Measurements from ENCODE around the gene HOXC6. TPM values are rescaled to one million over a fixed set of nuclear protein-coding genes. Genes with fewer than 3 reads are reported as not detected.

Gene HOXC6
- total RNA-seq, 4 donors from 2014 or later = 0.48 TPM; not detected in 3

GRCh38 chr12:54005531-54005852 lies 22.7 kb upstream of the HOXC6 start:
- no peaks in the 10 kb centered on the region for H3K36me3 ChIP-seq
- no peak overlapping the region for H3K27ac ChIP-seq
- TF ChIP-seq POLR2A (IDR thresholded peaks at IDR 0.05) (no peak), POLR2AphosphoS5 (IDR thresholded peaks at IDR 0.05) (no peak)
- no peak overlapping the region for H3K4me3 ChIP-seq
- DNase-seq = no peak
- WGBS, 2 donors (ENCODE audit: low coverage in 1 of 2) = 4% methylated on average over 26 of the region's 26 CpGs; no CpG with 5 or more reads in 1 of the 2 donors
- peaks cover 0 to 20% (median 15%) of the 10 kb centered on the region in 4 donors for H3K4me1 ChIP-seq
- intact Hi-C loops (cut with DNase I; ENCODE audit: low total_unique reads) (loop anchor here (5.0 kb wide), 2 partner anchors 187 to 202 kb away; no protein-coding TSS in a partner anchor), in situ Hi-C loops (cut with MboI; ENCODE audit: low pct_ligation_motif_present in 1 of 4, low pct_unique_long_range_greater_than_20kb in 1 of 4, low sequenced_read_pairs in 3 of 4) (loop anchor here in 2 of 4 donors (5.0 kb wide), 2 partner anchors 187 to 197 kb away; no protein-coding TSS in a partner anchor)
- H3K27me3 ChIP-seq = peaks cover 98% of the 10 kb centered on the region
- H3K9me3 ChIP-seq = no peaks in the 10 kb centered on the region

- Histone ChIP-seq H3K9me3 (no peaks in the 10 kb centered on the region), H3K4me3 (peak overlapping the region in 2 of 4 donors; percentile 13 to 32), H3K27me3 (peaks cover 98% of the 10 kb centered on the region), H3K4me1 (peaks cover 0 to 21% (median 14%) of the 10 kb centered on the region in 4 donors), H3K27ac (no peak overlapping the region), H3K36me3 (no peaks in the 10 kb centered on the region)
- in situ Hi-C loops (cut with MboI; ENCODE audit: low pct_ligation_motif_present in 1 of 4, low pct_unique_long_range_greater_than_20kb in 1 of 4, low sequenced_read_pairs in 3 of 4) = loop anchor here in 2 of 4 donors (5.0 kb wide), 2 partner anchors 186 to 196 kb away; no protein-coding TSS in a partner anchor
- TF ChIP-seq EP300 (IDR thresholded peaks at IDR 0.05; ENCODE audit: low read depth) (no peak), CTCF (IDR thresholded peaks at IDR 0.05) (peak; percentile 91 to 96 (median 95))
- WGBS, 2 donors (ENCODE audit: low coverage in 1 of 2) = 4 to 9% methylated on average over 4 to 39 of the region's 39 CpGs
- intact Hi-C loops (cut with DNase I; ENCODE audit: low total_unique reads) = loop anchor here (5.0 kb wide), 2 partner anchors 186 to 201 kb away; no protein-coding TSS in a partner anchor
- DNase-seq = peak; percentile 88
These were observed 22.2 kb upstream of the HOXC6 start for GRCh38 chr12:54005853-54006558.

GRCh38 chr12:54006559-54007220 lies 21.6 kb upstream of the HOXC6 start:
- Histone ChIP-seq H3K36me3 (no peaks in the 10 kb centered on the region), H3K4me3 (peak overlapping the region in 2 of 4 donors; percentile 13 to 32), H3K4me1 (peaks cover 0 to 28% (median 17%) of the 10 kb centered on the region in 4 donors), H3K27ac (no peak overlapping the region), H3K27me3 (peaks cover 98% of the 10 kb centered on the region), H3K9me3 (no peaks in the 10 kb centered on the region)
- no peak for DNase-seq
- TF ChIP-seq CTCF (IDR thresholded peaks at IDR 0.05) = no peak
- TF ChIP-seq POLR2A (IDR thresholded peaks at IDR 0.05) = no peak
- no peak for TF ChIP-seq EP300 (IDR thresholded peaks at IDR 0.05; ENCODE audit: low read depth)
- TF ChIP-seq POLR2AphosphoS5 (IDR thresholded peaks at IDR 0.05) = no peak
- intact Hi-C loops (cut with DNase I; ENCODE audit: low total_unique reads) (loop anchor here (5.0 kb wide), 2 partner anchors 186 to 201 kb away; no protein-coding TSS in a partner anchor), in situ Hi-C loops (cut with MboI; ENCODE audit: low pct_ligation_motif_present in 1 of 4, low pct_unique_long_range_greater_than_20kb in 1 of 4, low sequenced_read_pairs in 3 of 4) (loop anchor here in 2 of 4 donors (5.0 kb wide), 2 partner anchors 186 to 196 kb away; no protein-coding TSS in a partner anchor)
- 10 to 27% methylated on average over 2 to 22 of the region's 22 CpGs for WGBS, 2 donors (ENCODE audit: low coverage in 1 of 2)

GRCh38 chr12:54007538-54008259 lies 20.5 kb upstream of the HOXC6 start:
- no peak overlapping the region for H3K4me3 ChIP-seq
- 45% methylated on average over 2 of the region's 2 CpGs; no CpG with 5 or more reads in 1 of the 2 donors for WGBS, 2 donors (ENCODE audit: low coverage in 1 of 2)
- intact Hi-C loops (cut with DNase I; ENCODE audit: low total_unique reads) (loop anchor here (5.0 kb wide), 2 partner anchors 185 to 200 kb away; no protein-coding TSS in a partner anchor), in situ Hi-C loops (cut with MboI; ENCODE audit: low pct_ligation_motif_present in 1 of 4, low pct_unique_long_range_greater_than_20kb in 1 of 4, low sequenced_read_pairs in 3 of 4) (loop anchor here in 2 of 4 donors (5.0 kb wide), 2 partner anchors 185 to 195 kb away; no protein-coding TSS in a partner anchor)
- H3K27me3 ChIP-seq = peaks cover 98% of the 10 kb centered on the region
- H3K4me1 ChIP-seq = peaks cover 0 to 28% (median 17%) of the 10 kb centered on the region in 4 donors
- TF ChIP-seq POLR2A (IDR thresholded peaks at IDR 0.05) (no peak), CTCF (IDR thresholded peaks at IDR 0.05) (no peak)
- H3K36me3 ChIP-seq = no peaks in the 10 kb centered on the region
- no peak for DNase-seq
- no peaks in the 10 kb centered on the region for H3K9me3 ChIP-seq
- H3K27ac ChIP-seq = no peak overlapping the region
